IPS-18c (cell line): ENCODE data around the gene TVP23A.
A peak's percentile ranks its signal among the peaks of the same experiment; 100 is the strongest.
"Not testable (repeated sequence)": the region's sequence is repeated elsewhere in the genome, so short reads cannot be mapped to it uniquely, and the experiment has no call there.

Experiments
- H3K4me3 ChIP-seq: 2 replicates; pipeline ENCODE4 v1.7.0; 2013; ENCODE audit warnings: low read depth, mild to moderate bottlenecking, low read length, moderate library complexity; ENCODE audit not compliant: insufficient read depth
- H3K9me3 ChIP-seq: one replicate; pipeline ENCODE4 v1.6.1; 2013; ENCODE audit warnings: mild to moderate bottlenecking, low read length, moderate library complexity; ENCODE audit not compliant: control insufficient read depth, insufficient read depth

TVP23A gene

DNA sequence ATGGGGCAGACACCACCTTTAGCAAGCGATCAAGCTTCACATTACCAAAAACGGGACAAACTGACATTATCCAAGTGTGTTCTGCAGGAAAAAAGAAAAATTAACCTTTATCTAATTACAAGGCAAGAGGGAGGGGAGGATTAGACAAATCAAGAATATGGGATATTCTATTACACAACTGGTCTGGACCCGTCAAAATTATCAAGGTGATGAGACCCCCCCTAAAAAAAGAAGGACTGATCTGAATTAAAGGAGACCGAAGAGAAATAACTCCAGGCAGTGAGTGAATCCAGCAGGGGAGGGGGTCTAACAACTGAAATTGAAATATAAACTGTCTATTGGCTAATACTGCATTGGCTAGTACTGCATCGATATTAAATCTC, 75.4 kb downstream of the TVP23A start:
- no peaks in the 10 kb centered on the region for H3K9me3 ChIP-seq
- H3K4me3 ChIP-seq = peak overlapping the region; percentile 87

DNA sequence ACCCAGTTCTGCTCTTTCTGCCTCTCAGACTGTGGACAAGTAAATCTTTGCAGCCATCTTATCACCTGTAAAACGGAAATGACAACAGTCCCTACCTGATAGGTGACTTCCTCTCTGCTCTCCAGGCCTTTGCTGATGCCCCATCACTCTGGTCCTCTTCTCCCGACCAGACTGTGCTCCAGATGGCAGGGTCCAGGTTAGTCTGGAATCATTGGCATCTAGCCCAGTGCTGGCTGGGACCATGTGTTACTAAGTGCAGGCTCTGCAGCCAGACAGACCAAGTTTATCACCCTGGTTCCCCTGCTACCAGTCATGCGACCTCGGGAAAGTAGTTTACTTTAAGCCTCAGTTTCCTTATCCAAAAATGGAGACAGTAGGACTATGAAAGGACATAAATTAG, 76.8 kb downstream of the TVP23A start:
- Histone ChIP-seq H3K9me3 (no peaks in the 10 kb centered on the region), H3K4me3 (no peak overlapping the region)

GRCh38 chr16:10741249-10741648, 77.3 kb downstream of the TVP23A start:
- H3K4me3 ChIP-seq, H3K9me3 ChIP-seq: not testable (repeated sequence)

GRCh38 chr16:10740845-10741208, 77.8 kb downstream of the TVP23A start:
- Histone ChIP-seq H3K4me3 (no peak overlapping the region), H3K9me3 (no peaks in the 10 kb centered on the region)

GRCh38 chr16:10740000-10740844, 78.4 kb downstream of the TVP23A start:
- H3K9me3 ChIP-seq = no peaks in the 10 kb centered on the region
- no peak overlapping the region for H3K4me3 ChIP-seq

GRCh38 chr16:10738231-10739077, 80.1 kb downstream of the TVP23A start:
- H3K9me3 ChIP-seq = no peaks in the 10 kb centered on the region
- H3K4me3 ChIP-seq = no peak overlapping the region

DNA sequence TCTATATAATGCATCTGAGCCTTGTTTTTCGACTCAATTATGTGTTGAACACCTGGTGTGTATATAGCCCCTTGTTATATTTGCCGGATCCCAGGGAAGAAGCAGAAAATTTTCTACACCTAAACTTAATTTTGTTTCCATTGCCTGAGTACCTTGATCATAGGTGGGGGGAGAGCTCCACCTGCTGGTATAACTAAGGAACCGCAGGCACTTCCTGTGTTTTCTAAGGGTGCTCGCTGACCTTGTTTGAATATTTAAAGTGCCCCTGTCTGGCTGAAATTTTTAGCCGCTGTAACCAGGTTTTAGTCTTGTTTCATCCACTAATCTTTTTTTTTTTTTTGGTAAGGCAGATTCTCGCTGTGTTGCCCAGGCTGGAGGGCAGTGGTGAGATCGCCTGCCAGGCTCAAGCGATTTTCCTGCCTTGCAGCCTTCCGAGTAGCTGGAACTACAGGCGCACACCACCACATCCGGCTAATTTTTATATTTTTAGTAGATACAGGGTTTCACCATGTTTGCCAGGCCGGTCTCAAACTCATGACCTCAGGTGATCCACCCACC, 81.4 kb downstream of the TVP23A start:
- Histone ChIP-seq H3K4me3 (no peak overlapping the region), H3K9me3 (no peaks in the 10 kb centered on the region)

DNA sequence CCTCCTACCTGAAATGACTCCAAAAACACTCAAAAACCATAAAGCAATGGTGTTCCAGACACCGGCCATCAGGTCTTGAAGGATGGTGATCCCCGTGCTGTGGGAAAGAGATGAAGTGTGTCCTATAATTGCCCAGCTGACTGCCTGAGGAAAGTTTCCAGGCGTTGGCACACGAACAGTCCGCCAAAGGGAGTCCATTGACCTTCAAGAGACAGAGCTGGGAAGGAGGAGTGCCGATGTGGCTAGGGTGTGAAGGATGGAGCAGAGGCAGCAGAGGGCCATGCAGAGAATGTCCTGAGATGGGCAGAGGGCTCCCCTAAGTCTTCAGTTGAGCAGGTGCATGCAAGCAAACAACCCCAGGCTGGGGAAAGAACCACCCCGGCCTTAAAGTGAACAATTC, 86.8 kb downstream of the TVP23A start:
- no peaks in the 10 kb centered on the region for H3K9me3 ChIP-seq
- H3K4me3 ChIP-seq = no peak overlapping the region

- H3K4me3 ChIP-seq = no peak overlapping the region
These were observed 89.2 kb downstream of the TVP23A start for GRCh38 chr16:10729104-10730048.

DNA sequence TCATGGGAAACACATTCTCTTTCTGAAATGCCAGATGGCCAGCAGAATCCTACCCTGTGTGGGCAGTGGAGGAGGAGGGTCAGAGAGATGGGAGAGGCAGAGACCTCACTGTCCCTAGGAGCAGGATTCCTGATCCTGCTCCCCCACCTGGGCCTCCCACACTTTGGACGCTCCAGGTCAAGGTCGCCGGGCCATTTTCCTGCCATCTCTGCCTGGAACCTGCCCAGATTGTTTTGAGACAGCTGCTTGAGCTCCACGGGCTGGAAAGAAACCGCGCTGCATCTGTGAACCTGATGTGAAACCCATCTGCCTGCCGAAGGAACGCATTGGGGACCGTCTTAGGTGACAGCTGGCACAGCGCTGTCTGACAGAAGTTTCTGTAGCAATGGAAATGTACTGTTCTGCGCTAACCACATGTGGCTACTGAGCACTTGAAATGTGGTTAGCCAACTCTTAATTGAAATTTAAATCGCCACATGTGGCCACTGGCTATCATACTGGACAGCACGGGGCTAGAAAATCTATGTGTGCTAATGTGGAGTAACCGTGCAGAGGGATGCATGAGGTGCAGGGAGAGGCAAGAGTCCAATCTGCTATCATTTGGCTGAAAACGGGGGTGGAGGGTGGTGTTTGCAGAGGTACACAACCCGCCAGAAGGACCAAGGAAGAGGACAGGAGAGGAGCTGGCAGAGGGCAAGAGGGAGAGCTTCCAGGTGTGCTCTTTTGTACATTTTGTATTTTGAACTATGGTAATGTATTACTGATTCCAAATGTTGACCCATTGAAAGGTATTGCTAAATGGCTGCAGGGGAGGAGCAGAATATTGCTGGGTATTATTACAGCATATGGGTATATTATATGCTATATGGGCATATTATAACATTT, 90.3 kb downstream of the TVP23A start:
- Histone ChIP-seq H3K4me3 (no peak overlapping the region), H3K9me3 (no peaks in the 10 kb centered on the region)

More at GRCh38 chr16:10729104-10730048, 89.2 kb downstream of the TVP23A start:
- H3K9me3 ChIP-seq = no peaks in the 10 kb centered on the region
